ENCODE results near the gene TRIM44. TPM values are rescaled to one million over a fixed set of nuclear protein-coding genes. Genes with fewer than 3 reads are reported as not detected.

Gene TRIM44
- polyA plus RNA-seq, 1 donor (not counting 4 experiments of a cell fraction or from before 2014, with no cell fraction given), result 48.3 TPM

GRCh38 chr11:35742707-35743454 lies 80.3 kb downstream of the TRIM44 start:
- TF ChIP-seq EZH2 (IDR thresholded peaks at IDR 0.05; ENCODE audit: low read length) (no peak), CTCF (optimal IDR thresholded peaks at IDR 0.05 in 1 of 3, IDR thresholded peaks at IDR 0.05 in 1 of 3, conservative IDR thresholded peaks at IDR 0.05 in 1 of 3; ENCODE audit: extremely low read depth in 1 of 3, insufficient read depth in 2 of 3, low read length in 3 of 3) (no peak)
- Histone ChIP-seq H2AFZ (ENCODE audit: control insufficient read depth, low read length) (no peak overlapping the region), H4K20me1 (ENCODE audit: control insufficient read depth, extremely low read depth, insufficient read depth, low read length) (no peaks in the 10 kb centered on the region), H3K4me2 (ENCODE audit: control insufficient read depth, extremely low read depth, insufficient read depth, low read depth, low read length) (no peak overlapping the region), H3K9me3 (ENCODE audit: control insufficient read depth, low read depth, low read length) (no peaks in the 10 kb centered on the region), H3K4me1 (ENCODE audit: control insufficient read depth, extremely low read depth, insufficient read depth, low read length) (no peaks in the 10 kb centered on the region), H3K27me3 (ENCODE audit: control insufficient read depth, extremely low read depth, insufficient read depth, low read length) (no peaks in the 10 kb centered on the region), H3K4me3 (ENCODE audit: control insufficient read depth in 2 of 3, extremely low read depth in 1 of 3, insufficient read depth in 2 of 3, low read depth in 1 of 3, low read length in 3 of 3) (no peak overlapping the region), H3K9me1 (ENCODE audit: control insufficient read depth, extremely low read depth, insufficient read depth, low read length) (no peaks in the 10 kb centered on the region), H3K27ac (ENCODE audit: control insufficient read depth, insufficient read depth, low read length) (no peak overlapping the region), H3K36me3 (ENCODE audit: control insufficient read depth in 2 of 2, extremely low read depth in 1 of 2, insufficient read depth in 2 of 2, low read length in 2 of 2) (peaks cover 5% of the 10 kb centered on the region in 2 experiments), H3K79me2 (ENCODE audit: control insufficient read depth, insufficient read depth, low read length) (no peaks in the 10 kb centered on the region), H3K9ac (ENCODE audit: control insufficient read depth, extremely low read depth, insufficient read depth, low read length) (no peak overlapping the region)
- DNase-seq (ENCODE audit: low read depth, low spot score) (no peak), FAIRE-seq (peak; percentile 20)
- dilution Hi-C loops (cut with MboI; ENCODE audit: extremely low pct_ligation_motif_present, low sequenced_read_pairs), result no loop called here

GRCh38 chr11:35746356-35747153 lies 84.0 kb downstream of the TRIM44 start:
- Histone ChIP-seq H3K79me2 (ENCODE audit: control insufficient read depth, insufficient read depth, low read length) (no peaks in the 10 kb centered on the region), H3K27me3 (ENCODE audit: control insufficient read depth, extremely low read depth, insufficient read depth, low read length) (no peaks in the 10 kb centered on the region), H3K9me1 (ENCODE audit: control insufficient read depth, extremely low read depth, insufficient read depth, low read length) (no peaks in the 10 kb centered on the region), H3K9me3 (ENCODE audit: control insufficient read depth, low read depth, low read length) (no peaks in the 10 kb centered on the region), H3K9ac (ENCODE audit: control insufficient read depth, extremely low read depth, insufficient read depth, low read length) (no peak overlapping the region), H3K4me2 (ENCODE audit: control insufficient read depth, extremely low read depth, insufficient read depth, low read depth, low read length) (no peak overlapping the region), H3K27ac (ENCODE audit: control insufficient read depth, insufficient read depth, low read length) (no peak overlapping the region), H3K36me3 (ENCODE audit: control insufficient read depth in 2 of 2, extremely low read depth in 1 of 2, insufficient read depth in 2 of 2, low read length in 2 of 2) (no peaks in the 10 kb centered on the region), H2AFZ (ENCODE audit: control insufficient read depth, low read length) (no peak overlapping the region), H3K4me1 (ENCODE audit: control insufficient read depth, extremely low read depth, insufficient read depth, low read length) (peaks cover 7% of the 10 kb centered on the region), H3K4me3 (ENCODE audit: control insufficient read depth in 2 of 3, extremely low read depth in 1 of 3, insufficient read depth in 2 of 3, low read depth in 1 of 3, low read length in 3 of 3) (no peak overlapping the region), H4K20me1 (ENCODE audit: control insufficient read depth, extremely low read depth, insufficient read depth, low read length) (no peaks in the 10 kb centered on the region)
- TF ChIP-seq CTCF (optimal IDR thresholded peaks at IDR 0.05 in 1 of 3, IDR thresholded peaks at IDR 0.05 in 1 of 3, conservative IDR thresholded peaks at IDR 0.05 in 1 of 3; ENCODE audit: extremely low read depth in 1 of 3, insufficient read depth in 2 of 3, low read length in 3 of 3) (no peak), EZH2 (IDR thresholded peaks at IDR 0.05; ENCODE audit: low read length) (no peak)
- DNase-seq (ENCODE audit: low read depth, low spot score), result no peak
- dilution Hi-C loops (cut with MboI; ENCODE audit: extremely low pct_ligation_motif_present, low sequenced_read_pairs), result no loop called here
- FAIRE-seq, result no peak
